ENCODE data around the gene TMCC2.

DNA sequence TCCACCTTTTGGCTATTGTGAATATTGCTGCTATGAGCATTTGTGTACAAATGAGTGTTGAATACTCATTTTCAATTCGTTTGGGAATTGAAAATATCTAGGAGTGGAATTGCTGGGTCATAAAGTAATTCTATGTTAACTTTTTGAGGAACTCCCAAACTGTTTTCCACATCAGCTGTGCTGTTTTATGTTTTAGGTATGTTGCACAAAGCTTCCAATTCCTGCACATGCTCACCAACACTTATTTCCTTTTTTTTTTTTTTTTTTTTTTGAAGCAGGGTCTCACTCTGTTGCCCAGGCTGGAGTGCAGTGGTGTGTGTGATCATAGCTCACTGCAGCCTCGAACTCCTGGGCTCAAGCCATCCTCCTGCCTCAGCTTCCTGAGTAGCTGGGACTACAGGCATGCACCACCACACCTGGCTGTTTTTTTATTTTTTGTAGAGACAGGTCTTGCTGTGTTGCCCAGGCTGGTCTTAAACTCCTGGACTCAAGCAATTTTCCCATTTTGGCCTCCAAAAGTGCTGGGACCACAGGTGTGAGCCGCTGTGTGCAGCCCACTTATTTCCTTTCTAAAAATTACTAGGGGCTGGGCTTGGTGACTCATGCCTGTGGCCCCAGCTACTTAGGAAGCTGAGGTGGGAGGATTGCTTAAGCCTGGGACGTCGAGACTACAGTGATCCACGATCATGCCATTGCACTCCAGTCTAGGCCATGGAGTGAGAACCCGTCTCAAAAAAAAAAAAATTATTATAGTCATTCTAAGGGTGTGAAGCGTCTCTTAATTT is 33.4 kb downstream of the TMCC2 start:
- TF ChIP-seq, protein P1, sequence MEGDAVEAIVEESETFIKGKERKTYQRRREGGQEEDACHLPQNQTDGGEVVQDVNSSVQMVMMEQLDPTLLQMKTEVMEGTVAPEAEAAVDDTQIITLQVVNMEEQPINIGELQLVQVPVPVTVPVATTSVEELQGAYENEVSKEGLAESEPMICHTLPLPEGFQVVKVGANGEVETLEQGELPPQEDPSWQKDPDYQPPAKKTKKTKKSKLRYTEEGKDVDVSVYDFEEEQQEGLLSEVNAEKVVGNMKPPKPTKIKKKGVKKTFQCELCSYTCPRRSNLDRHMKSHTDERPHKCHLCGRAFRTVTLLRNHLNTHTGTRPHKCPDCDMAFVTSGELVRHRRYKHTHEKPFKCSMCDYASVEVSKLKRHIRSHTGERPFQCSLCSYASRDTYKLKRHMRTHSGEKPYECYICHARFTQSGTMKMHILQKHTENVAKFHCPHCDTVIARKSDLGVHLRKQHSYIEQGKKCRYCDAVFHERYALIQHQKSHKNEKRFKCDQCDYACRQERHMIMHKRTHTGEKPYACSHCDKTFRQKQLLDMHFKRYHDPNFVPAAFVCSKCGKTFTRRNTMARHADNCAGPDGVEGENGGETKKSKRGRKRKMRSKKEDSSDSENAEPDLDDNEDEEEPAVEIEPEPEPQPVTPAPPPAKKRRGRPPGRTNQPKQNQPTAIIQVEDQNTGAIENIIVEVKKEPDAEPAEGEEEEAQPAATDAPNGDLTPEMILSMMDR (IDR thresholded peaks at IDR 0.05 in 8 of 11, conservative IDR thresholded peaks at IDR 0.05 in 3 of 11) = no peak
- TF ChIP-seq POLR2AphosphoS5 (IDR thresholded peaks at IDR 0.05) = no peak
- TF ChIP-seq POLR2A (IDR thresholded peaks at IDR 0.05) = no peak

All from spleen (tissue), 7 donors.